Epithelial cell of proximal tubule (primary cell): ENCODE results near the gene ELAVL4. TPM values are rescaled to one million over a fixed set of nuclear protein-coding genes. Genes with fewer than 3 reads are reported as not detected.

Source experiments
- DNase-seq: peaks from one replicate; pipeline ENCODE4 v3.0.0-alpha.2; 2011; ENCODE audit warnings: low read depth
- H3K4me3 ChIP-seq: 2 replicates; pipeline ENCODE4 v1.5.1; 2011; ENCODE audit warnings: low read depth, mild to moderate bottlenecking, low read length
- total RNA-seq: library from RNA; depleted of rRNA; stranded (reverse); fragments of >200 nt; gene quantifications from 2 replicates; pipeline ENCODE4 v1.2.3, GENCODE V29; 2015
- TF ChIP-seq, protein P1 (sequence below): conservative IDR thresholded peaks from 2 replicates; pipeline ENCODE4 v1.5.1; 2012; ENCODE audit warnings: low read depth, mild to moderate bottlenecking, low read length

ELAVL4 gene
- total RNA-seq, 1 donor from 2014 or later = 1.2 TPM

DNA sequence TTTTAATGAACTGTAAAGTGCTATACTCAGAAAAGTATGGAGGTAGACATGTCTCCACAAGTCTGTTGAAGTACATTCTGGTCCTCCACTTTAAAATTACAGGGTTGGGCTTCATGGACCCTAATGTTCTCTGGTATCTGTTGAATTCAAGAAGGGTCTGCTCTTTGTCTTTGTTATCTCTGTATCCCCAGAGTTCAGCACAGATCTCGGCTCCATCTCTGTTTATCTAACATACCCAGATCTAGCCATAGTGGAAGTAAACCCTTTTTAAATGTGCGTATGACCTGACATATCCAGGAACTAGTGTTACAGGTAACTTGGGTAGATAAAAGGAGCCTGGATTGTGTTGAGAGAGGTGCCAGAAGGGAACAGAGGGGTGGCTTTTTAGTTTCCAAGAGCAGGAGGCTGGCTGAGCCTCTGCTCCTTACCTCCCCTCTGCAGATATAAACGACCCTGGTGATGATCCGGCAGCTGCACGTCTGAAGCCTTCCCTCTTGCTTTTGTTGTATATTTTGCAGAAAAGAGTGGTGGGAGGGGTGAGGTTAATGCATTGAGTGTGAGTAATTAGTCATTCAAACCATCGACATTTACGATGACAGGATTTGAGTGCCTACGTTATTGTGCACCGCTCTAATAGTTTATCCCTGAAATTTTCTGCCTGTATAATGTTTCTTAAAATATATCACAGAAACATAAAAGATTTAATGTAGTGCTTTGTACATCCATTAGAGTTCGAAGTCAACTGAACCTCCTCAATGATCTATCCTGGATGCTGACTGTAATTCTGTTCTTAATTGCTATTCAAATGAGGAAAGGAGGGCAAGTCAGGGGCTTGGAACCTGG lies 30.8 kb downstream of the ELAVL4 start:
- DNase-seq = no peak
- TF ChIP-seq, protein P1, sequence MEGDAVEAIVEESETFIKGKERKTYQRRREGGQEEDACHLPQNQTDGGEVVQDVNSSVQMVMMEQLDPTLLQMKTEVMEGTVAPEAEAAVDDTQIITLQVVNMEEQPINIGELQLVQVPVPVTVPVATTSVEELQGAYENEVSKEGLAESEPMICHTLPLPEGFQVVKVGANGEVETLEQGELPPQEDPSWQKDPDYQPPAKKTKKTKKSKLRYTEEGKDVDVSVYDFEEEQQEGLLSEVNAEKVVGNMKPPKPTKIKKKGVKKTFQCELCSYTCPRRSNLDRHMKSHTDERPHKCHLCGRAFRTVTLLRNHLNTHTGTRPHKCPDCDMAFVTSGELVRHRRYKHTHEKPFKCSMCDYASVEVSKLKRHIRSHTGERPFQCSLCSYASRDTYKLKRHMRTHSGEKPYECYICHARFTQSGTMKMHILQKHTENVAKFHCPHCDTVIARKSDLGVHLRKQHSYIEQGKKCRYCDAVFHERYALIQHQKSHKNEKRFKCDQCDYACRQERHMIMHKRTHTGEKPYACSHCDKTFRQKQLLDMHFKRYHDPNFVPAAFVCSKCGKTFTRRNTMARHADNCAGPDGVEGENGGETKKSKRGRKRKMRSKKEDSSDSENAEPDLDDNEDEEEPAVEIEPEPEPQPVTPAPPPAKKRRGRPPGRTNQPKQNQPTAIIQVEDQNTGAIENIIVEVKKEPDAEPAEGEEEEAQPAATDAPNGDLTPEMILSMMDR = no peak

DNA sequence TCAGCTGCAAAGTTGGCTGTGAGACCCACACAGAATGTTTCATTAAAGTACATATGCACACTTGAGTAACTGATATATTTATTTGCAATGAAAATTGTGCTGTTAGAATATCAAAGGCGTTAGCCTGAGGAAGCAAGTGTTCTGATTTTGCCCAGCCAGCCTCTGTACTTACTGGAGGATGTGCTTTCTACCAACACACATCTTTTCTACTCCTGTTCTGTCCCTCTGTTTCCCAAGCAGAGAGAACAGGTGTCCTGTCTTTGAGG lies 31.4 kb downstream of the ELAVL4 start:
- DNase-seq = no peak
- H3K4me3 ChIP-seq = no peak overlapping the region
- TF ChIP-seq, protein P1 = no peak

More for the DNA sequence above, 30.8 kb downstream of the ELAVL4 start:
- no peak overlapping the region for H3K4me3 ChIP-seq

DNA sequence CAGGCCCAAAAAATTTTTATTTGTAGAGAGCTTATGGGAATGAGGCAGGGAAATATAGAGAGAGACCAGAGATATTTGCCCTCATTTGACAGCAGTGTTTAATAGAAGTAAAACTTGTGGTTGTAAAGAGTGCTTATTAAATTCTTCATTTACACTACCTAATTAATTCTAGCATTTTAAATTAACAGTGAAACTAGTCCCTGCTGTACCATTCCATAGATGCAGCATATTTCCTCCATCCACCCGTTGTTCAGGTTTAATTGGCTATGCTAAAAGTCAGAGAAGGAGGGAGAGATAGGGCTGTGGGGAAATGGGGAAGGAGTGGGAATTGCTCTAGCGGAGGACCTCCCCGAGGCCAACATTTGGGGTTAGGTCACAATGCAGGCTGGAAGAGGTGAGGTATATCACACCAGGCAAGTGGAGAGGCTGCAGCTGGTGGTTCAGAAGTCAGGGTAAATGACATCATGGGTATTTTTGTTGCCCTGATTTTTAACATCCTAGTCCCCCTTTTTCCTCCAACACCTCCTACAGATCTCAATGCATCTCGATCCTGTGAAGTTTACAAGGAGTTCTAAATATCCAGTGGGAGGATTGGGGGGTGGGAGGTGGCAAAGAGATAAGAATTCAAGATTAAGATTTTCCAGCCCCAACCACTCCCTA lies 38.6 kb downstream of the ELAVL4 start:
- H3K4me3 ChIP-seq = no peak overlapping the region
- TF ChIP-seq, protein P1 = no peak
- no peak for DNase-seq

DNA sequence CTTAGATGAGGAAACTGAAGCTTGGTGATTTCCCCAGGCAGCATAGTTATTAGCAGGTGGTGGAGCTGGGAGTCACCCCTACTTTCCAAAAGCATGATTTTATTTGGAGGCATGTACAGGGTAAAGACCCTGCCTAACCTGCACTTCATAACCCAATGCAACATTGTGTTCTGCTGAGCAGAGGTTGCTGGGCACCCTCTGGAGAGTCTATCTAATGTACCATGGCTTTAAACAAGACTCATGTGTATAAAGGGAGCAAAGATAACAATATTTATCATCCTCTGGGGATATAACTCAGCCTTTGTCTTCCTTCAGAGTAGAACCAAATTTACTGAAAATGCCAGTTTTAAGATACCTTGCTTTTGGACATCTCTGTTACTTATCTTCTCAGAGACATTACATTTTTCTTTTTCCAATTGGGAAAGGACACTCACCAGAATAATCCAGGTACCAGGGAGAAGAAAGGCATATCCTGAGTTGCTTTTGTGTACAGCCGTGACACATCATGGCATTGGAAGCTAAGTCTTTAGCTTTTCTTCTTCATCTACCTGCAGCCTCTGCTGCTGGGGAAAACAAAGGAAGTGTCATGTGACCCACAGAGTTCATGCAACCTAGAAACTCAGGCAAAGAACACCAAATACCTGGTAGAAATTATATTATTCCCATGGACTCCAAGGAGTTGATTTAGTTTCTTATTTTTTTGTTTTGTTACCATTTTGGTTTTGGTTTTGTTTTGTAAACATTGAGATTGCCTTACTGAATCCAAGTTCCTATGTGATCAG lies 39.6 kb downstream of the ELAVL4 start:
- no peak for DNase-seq
- H3K4me3 ChIP-seq = no peak overlapping the region
- TF ChIP-seq, protein P1 = no peak

DNA sequence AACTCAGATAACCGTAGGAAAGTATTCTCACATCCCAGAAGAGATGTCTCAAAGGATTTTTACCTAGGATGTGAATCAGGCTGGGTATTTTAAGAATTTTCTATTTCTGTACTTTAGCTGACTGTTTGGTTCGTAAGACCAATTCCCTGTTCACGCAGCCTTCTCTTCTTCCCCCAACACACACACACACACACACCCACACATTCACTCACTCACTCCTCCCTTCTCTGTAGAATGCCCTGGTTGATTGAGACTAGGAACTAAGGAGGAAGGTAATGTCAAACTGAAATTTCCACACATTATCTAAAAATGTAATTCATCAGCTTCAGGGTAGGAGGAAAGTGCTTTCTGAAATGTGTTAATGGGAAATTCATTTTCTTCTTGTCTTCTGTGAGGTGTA lies 43.5 kb downstream of the ELAVL4 start:
- DNase-seq = no peak
- TF ChIP-seq, protein P1 = no peak
- H3K4me3 ChIP-seq = no peak overlapping the region

DNA sequence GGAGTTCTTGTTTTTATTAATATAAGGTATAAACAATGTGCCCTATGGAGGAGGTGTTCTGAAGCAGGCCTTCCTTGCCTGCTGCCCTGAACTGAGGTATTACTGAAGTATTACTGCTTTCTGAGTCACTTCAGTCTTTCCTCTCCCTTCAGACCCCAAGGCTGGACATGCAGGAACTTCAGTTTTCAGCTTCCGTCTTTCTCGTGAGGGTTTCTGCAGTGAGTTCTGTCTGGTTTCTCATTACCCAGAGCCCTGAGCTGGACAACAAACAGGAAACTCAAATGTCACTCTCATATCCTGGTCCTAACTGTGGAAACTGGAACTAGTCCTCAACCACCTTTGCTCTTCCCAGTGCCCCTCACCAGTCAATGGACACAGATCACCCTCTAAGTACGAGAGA lies 46.8 kb downstream of the ELAVL4 start:
- TF ChIP-seq, protein P1 = no peak
- H3K4me3 ChIP-seq = no peak overlapping the region
- no peak for DNase-seq
